Subcutaneous adipose tissue (tissue), 4 donors: ENCODE data around the gene LDHAL6A. TPM values are rescaled to one million over a fixed set of nuclear protein-coding genes. Genes with fewer than 3 reads are reported as not detected.

Experiments used
- total RNA-seq, 4 donors: library from RNA; depleted of rRNA; stranded (reverse); fragments of >200 nt; gene quantifications; one replicate each; pipeline ENCODE4 v1.1.0, GENCODE V29; 2016
- TF ChIP-seq, protein P1 (sequence below): fragments of 450-650 bp; IDR thresholded peaks from one replicate; pipeline ENCODE4 v1.5.1; 2016; ENCODE audit warnings: low read depth, mild to moderate bottlenecking, control low read depth, antibody characterized with exemption, moderate library complexity

LDHAL6A gene
- total RNA-seq = not detected

GRCh38 chr11:18455686-18456372 lies at the start of gene LDHAL6A:
TSS of gene LDHAL6A (plus strand) at chr11:18455856. CDS start at chr11:18456681, 825 bp downstream.
- TF ChIP-seq, protein P1, sequence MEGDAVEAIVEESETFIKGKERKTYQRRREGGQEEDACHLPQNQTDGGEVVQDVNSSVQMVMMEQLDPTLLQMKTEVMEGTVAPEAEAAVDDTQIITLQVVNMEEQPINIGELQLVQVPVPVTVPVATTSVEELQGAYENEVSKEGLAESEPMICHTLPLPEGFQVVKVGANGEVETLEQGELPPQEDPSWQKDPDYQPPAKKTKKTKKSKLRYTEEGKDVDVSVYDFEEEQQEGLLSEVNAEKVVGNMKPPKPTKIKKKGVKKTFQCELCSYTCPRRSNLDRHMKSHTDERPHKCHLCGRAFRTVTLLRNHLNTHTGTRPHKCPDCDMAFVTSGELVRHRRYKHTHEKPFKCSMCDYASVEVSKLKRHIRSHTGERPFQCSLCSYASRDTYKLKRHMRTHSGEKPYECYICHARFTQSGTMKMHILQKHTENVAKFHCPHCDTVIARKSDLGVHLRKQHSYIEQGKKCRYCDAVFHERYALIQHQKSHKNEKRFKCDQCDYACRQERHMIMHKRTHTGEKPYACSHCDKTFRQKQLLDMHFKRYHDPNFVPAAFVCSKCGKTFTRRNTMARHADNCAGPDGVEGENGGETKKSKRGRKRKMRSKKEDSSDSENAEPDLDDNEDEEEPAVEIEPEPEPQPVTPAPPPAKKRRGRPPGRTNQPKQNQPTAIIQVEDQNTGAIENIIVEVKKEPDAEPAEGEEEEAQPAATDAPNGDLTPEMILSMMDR = no peak

DNA sequence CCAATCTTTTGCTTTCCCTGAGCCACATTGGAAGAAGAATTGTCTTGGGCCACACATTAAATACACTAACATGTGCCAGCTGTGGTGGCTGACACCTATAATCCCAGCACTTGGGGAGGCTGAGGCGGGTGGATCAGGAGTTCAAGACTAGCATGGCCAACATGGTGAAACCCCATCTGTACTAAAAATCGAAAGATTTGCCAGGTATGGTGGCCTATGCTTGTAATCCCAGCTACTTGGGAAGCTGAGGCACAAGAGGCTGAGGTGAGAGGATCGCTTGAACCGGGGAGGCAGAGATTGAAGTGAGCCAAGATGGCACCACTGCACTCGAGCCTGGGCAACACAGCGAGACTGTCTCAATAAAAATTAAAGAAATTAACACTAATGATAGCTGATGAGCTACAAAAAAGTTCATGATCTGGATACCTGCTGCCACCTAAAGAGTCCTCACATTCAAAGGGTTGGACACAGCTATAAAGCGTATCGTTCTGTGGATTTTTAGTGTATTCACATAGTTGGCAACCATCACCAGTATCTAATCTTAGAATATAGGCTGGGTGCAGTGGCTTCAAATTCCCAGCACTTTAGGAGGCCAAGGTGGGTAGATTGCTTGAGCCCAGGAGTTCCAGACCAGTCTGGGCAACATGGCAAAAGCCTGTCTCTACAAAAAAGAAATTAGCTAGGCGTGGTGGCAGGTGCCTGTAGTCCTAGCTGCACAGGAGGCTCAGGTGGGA lies 46.9 kb upstream of the LDHAL6A start:
- TF ChIP-seq, protein P1 = no peak

- TF ChIP-seq, protein P1 = no peak
Observed at GRCh38 chr11:18416459-18416858, 39.2 kb upstream of the LDHAL6A start.

GRCh38 chr11:18419040-18419439 lies 36.6 kb upstream of the LDHAL6A start:
- TF ChIP-seq, protein P1 = no peak

DNA sequence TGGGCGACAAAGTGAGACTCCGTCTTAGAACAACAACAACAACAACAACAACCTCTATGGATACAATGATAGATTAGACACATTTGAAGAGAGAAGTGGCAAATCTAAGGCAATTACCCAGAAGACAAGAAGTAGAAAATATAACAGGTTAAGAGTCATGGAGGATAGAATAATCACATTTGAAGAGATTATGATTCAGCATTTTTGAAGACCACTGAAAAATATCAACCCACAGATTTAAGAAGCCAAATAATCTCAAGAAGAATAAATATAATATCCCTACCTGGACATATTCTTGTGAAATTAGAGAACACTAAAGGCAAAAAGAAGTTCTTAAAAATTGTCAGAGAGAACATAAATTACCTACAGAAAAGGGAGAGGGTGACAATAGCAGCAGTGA lies 35.6 kb upstream of the LDHAL6A start:
- TF ChIP-seq, protein P1 = no peak

DNA sequence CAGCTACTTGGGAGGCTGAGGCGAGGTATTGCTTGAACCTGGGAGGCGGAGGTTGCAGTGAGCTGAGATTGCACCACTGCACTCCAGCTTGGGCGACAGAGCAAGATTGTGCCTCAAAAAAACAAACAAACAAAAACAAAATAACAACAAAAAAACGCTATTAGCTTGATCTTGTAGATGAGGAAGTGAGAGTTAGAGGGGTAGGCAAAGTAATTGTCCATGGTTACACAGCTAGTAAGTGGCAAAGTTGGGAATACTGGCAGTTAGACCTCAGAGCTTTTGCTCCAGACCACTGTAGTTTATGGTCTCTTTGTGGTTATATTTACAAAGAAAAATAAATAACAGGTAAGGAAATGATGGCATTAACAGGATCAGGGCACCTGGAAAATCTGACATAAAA lies 28.4 kb upstream of the LDHAL6A start:
- TF ChIP-seq, protein P1 = no peak

GRCh38 chr11:18429332-18429731 lies 26.3 kb upstream of the LDHAL6A start:
- TF ChIP-seq, protein P1 = no peak
